HG03039 (cell line): Measurements from ENCODE around the gene XYLT2.
"Not testable (repeated sequence)": the region's sequence is repeated elsewhere in the genome, so short reads cannot be mapped to it uniquely, and the experiment has no call there.

Experiments used
- ATAC-seq: cut with Tn5 transposase; IDR thresholded peaks from one replicate; pipeline ENCODE4 v1.9.1; 2021; ENCODE audit warnings: mild to moderate bottlenecking, moderate library complexity; ENCODE audit not compliant: unreplicated experiment

The XYLT2 gene

GRCh38 chr17:50345432-50346312 lies at the start of gene XYLT2:
Gene XYLT2, plus strand, starts transcription at chr17:50346126. Its CDS starts 15 bp downstream, at chr17:50346141.
- ATAC-seq: peak; percentile 65

GRCh38 chr17:50297407-50297865 lies 48.5 kb upstream of the XYLT2 start:
- no peak for ATAC-seq

GRCh38 chr17:50298018-50298417 lies 47.9 kb upstream of the XYLT2 start:
- ATAC-seq: no peak

GRCh38 chr17:50299776-50300175 lies 46.1 kb upstream of the XYLT2 start:
- no peak for ATAC-seq

- not testable (repeated sequence) for ATAC-seq
These were observed 45.1 kb upstream of the XYLT2 start for GRCh38 chr17:50300824-50301223.

- no peak for ATAC-seq
These were observed 43.9 kb upstream of the XYLT2 start for GRCh38 chr17:50301891-50302584.

GRCh38 chr17:50303051-50303450 lies 42.9 kb upstream of the XYLT2 start:
- no peak for ATAC-seq

GRCh38 chr17:50303596-50303995 lies 42.3 kb upstream of the XYLT2 start:
- no peak for ATAC-seq

GRCh38 chr17:50304781-50305404 lies 41.0 kb upstream of the XYLT2 start:
- no peak for ATAC-seq

GRCh38 chr17:50307654-50308053 lies 38.3 kb upstream of the XYLT2 start:
- ATAC-seq: no peak

- no peak for ATAC-seq
These were observed 37.3 kb upstream of the XYLT2 start for GRCh38 chr17:50308666-50309065.

- ATAC-seq: no peak
These were observed 35.3 kb upstream of the XYLT2 start for GRCh38 chr17:50310455-50311111.

- ATAC-seq: no peak
These were observed 34.8 kb upstream of the XYLT2 start for GRCh38 chr17:50311112-50311460.

- no peak for ATAC-seq
These were observed 34.4 kb upstream of the XYLT2 start for GRCh38 chr17:50311483-50311882.

- no peak for ATAC-seq
These were observed 33.6 kb upstream of the XYLT2 start for GRCh38 chr17:50312308-50312707.

GRCh38 chr17:50314456-50315011 lies 31.4 kb upstream of the XYLT2 start:
- ATAC-seq: no peak

- ATAC-seq: no peak
These were observed 29.8 kb upstream of the XYLT2 start for GRCh38 chr17:50316016-50316587.

- not testable (repeated sequence) for ATAC-seq
These were observed 29.3 kb upstream of the XYLT2 start for GRCh38 chr17:50316660-50317059.

- no peak for ATAC-seq
These were observed 28.8 kb upstream of the XYLT2 start for GRCh38 chr17:50317121-50317520.

- ATAC-seq: no peak
These were observed 27.2 kb upstream of the XYLT2 start for GRCh38 chr17:50318501-50319285.
